ENCODE measurements around the gene GLYATL3. TPM values are rescaled to one million over a fixed set of nuclear protein-coding genes. Genes with fewer than 3 reads are reported as not detected.

GLYATL3 gene
- total RNA-seq, 2 experiments from 2014 or later: not detected

- H4K20me1 ChIP-seq (ENCODE audit: insufficient read depth, low read length): no peaks in the 10 kb centered on the region
- POLR2A ChIA-PET: no interaction called here
- no peaks in the 10 kb centered on the region for H3K79me2 ChIP-seq (ENCODE audit: insufficient read depth, low read depth, low read length)
- intact Hi-C loops (cut with micrococcal nuclease; ENCODE audit: unreplicated experiment): no loop called here
- CTCF ChIA-PET (ENCODE audit: unreplicated experiment): no interaction called here
- no peak for DNase-seq (ENCODE audit: low spot score)
- TF ChIP-seq EZH2phosphoT487 (IDR thresholded peaks at IDR 0.05; ENCODE audit: borderline replicate concordance, low read depth, low read length): no peak
- TF ChIP-seq, protein P1, sequence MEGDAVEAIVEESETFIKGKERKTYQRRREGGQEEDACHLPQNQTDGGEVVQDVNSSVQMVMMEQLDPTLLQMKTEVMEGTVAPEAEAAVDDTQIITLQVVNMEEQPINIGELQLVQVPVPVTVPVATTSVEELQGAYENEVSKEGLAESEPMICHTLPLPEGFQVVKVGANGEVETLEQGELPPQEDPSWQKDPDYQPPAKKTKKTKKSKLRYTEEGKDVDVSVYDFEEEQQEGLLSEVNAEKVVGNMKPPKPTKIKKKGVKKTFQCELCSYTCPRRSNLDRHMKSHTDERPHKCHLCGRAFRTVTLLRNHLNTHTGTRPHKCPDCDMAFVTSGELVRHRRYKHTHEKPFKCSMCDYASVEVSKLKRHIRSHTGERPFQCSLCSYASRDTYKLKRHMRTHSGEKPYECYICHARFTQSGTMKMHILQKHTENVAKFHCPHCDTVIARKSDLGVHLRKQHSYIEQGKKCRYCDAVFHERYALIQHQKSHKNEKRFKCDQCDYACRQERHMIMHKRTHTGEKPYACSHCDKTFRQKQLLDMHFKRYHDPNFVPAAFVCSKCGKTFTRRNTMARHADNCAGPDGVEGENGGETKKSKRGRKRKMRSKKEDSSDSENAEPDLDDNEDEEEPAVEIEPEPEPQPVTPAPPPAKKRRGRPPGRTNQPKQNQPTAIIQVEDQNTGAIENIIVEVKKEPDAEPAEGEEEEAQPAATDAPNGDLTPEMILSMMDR (conservative IDR thresholded peaks at IDR 0.05; ENCODE audit: low read length): no peak
- no peak overlapping the region for H3K27ac ChIP-seq (ENCODE audit: low read depth, low read length, poor library complexity, severe bottlenecking)
- H2AFZ ChIP-seq (ENCODE audit: low read length): no peak overlapping the region
- H3K9me2 ChIP-seq (ENCODE audit: insufficient read depth, low read length): no peaks in the 10 kb centered on the region
- no peaks in the 10 kb centered on the region for H3K9me3 ChIP-seq (ENCODE audit: low read length)
- H3K4me2 ChIP-seq (ENCODE audit: low read length): no peak overlapping the region
- no peaks in the 10 kb centered on the region for H3K4me1 ChIP-seq (ENCODE audit: insufficient read depth, low read length, poor library complexity, severe bottlenecking)
- BruUV-seq (replicated peaks): no TSS peak
- no peaks in the 10 kb centered on the region for H3K36me3 ChIP-seq (ENCODE audit: insufficient read depth, low read length)
- no peak overlapping the region for H3K4me3 ChIP-seq (ENCODE audit: low read depth, low read length, poor library complexity, severe bottlenecking)
Observed at GRCh38 chr6:49527320-49527719, 27.6 kb downstream of the GLYATL3 start.

- DNase-seq (ENCODE audit: low spot score): no peak
- Histone ChIP-seq H4K20me1 (ENCODE audit: insufficient read depth, low read length) (no peaks in the 10 kb centered on the region), H2AFZ (ENCODE audit: low read length) (no peak overlapping the region), H3K4me2 (ENCODE audit: low read length) (no peak overlapping the region), H3K4me3 (ENCODE audit: low read depth, low read length, poor library complexity, severe bottlenecking) (no peak overlapping the region), H3K9me2 (ENCODE audit: insufficient read depth, low read length) (no peaks in the 10 kb centered on the region), H3K4me1 (ENCODE audit: insufficient read depth, low read length, poor library complexity, severe bottlenecking) (no peaks in the 10 kb centered on the region), H3K36me3 (ENCODE audit: insufficient read depth, low read length) (no peaks in the 10 kb centered on the region), H3K27ac (ENCODE audit: low read depth, low read length, poor library complexity, severe bottlenecking) (no peak overlapping the region), H3K9me3 (ENCODE audit: low read length) (no peaks in the 10 kb centered on the region), H3K79me2 (ENCODE audit: insufficient read depth, low read depth, low read length) (no peaks in the 10 kb centered on the region)
- intact Hi-C loops (cut with micrococcal nuclease; ENCODE audit: unreplicated experiment): no loop called here
- ChIA-PET CTCF (ENCODE audit: unreplicated experiment) (no interaction called here), POLR2A (no interaction called here)
- TF ChIP-seq, protein P1 (conservative IDR thresholded peaks at IDR 0.05; ENCODE audit: low read length): no peak
- TF ChIP-seq EZH2phosphoT487 (IDR thresholded peaks at IDR 0.05; ENCODE audit: borderline replicate concordance, low read depth, low read length): no peak
- BruUV-seq (replicated peaks): no TSS peak
Observed at GRCh38 chr6:49528571-49528970, 28.8 kb downstream of the GLYATL3 start.

- no peak overlapping the region for H2AFZ ChIP-seq (ENCODE audit: low read length)
- no peak for TF ChIP-seq EZH2phosphoT487 (IDR thresholded peaks at IDR 0.05; ENCODE audit: borderline replicate concordance, low read depth, low read length)
- TF ChIP-seq, protein P1 (conservative IDR thresholded peaks at IDR 0.05; ENCODE audit: low read length): no peak
- POLR2A ChIA-PET: no interaction called here
Observed at GRCh38 chr6:49530141-49530776, 30.5 kb downstream of the GLYATL3 start.

More at GRCh38 chr6:49530141-49530776, 30.5 kb downstream of the GLYATL3 start:
- BruUV-seq (replicated peaks): no TSS peak
- no peaks in the 10 kb centered on the region for H3K9me3 ChIP-seq (ENCODE audit: low read length)
- no peak overlapping the region for H3K4me2 ChIP-seq (ENCODE audit: low read length)
- no peaks in the 10 kb centered on the region for H3K4me1 ChIP-seq (ENCODE audit: insufficient read depth, low read length, poor library complexity, severe bottlenecking)
- H3K36me3 ChIP-seq (ENCODE audit: insufficient read depth, low read length): no peaks in the 10 kb centered on the region
- no peak overlapping the region for H3K4me3 ChIP-seq (ENCODE audit: low read depth, low read length, poor library complexity, severe bottlenecking)
- intact Hi-C loops (cut with micrococcal nuclease; ENCODE audit: unreplicated experiment): no loop called here
- H4K20me1 ChIP-seq (ENCODE audit: insufficient read depth, low read length): no peaks in the 10 kb centered on the region
- CTCF ChIA-PET (ENCODE audit: unreplicated experiment): no interaction called here
- no peaks in the 10 kb centered on the region for H3K79me2 ChIP-seq (ENCODE audit: insufficient read depth, low read depth, low read length)
- no peak for DNase-seq (ENCODE audit: low spot score)
- no peaks in the 10 kb centered on the region for H3K9me2 ChIP-seq (ENCODE audit: insufficient read depth, low read length)
- H3K27ac ChIP-seq (ENCODE audit: low read depth, low read length, poor library complexity, severe bottlenecking): no peak overlapping the region

All from OCI-LY7 (cell line).